ENCODE measurements around the gene NEB.
"Not testable (repeated sequence)": the region's sequence is repeated elsewhere in the genome, so short reads cannot be mapped to it uniquely, and the experiment has no call there.

Gene NEB

DNA sequence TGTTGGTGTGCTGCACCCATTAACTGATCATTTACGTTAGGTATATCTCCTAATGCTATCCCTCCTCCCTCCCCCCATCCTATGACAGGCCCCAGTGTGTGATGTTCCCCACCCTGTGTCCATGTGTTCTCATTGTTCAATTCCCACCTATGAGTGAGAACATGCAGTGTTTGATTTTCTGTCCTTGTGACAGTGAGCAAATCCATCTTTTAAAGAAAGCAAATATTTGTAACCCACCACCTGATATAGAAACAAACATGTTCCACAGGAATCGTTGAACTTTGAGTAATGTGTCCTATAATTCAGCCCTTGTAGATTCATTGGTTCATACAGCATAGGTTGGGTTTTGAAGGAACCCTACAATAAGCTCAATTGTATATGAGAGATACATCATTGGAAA, 92.4 kb downstream of the NEB start:
- not testable (repeated sequence) for DNase-seq

DNA sequence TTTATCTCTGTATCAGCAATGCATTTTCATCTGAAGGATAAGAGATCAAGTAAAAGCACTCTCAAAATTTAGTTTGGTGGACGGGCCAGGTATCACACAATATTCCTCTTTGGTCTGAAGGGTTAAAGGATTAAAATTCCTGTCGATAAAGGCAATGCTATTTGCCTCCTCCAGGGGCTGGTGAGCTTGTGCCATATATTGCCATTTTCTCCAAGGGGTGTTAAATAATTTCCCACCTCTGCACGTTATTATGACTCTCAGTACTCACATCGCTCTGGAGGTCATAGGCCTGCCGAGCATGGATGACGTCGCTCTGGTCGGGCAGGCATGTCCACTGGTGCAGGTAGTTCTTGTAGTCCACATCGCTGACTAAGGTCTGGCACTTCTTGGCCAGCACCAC, 94.2 kb downstream of the NEB start:
- DNase-seq: no peak

DNA sequence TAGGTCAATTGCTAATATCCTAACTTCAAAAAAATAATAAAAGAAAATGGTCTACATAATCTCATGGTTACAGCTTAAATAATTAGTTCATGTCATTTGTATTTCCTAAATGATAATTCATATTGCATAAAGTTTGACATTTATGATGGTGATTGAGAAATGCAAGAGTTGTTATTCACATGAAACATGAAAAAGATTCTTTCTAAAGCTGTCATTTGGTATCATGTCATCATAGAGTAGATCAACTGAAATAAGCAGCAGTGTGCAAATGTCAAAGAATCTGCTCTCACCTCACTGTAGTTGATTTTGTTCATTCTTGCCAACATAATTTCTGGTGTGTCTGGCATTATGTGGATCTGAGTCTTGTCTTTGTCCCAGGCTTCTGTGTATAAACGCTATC, 95.3 kb downstream of the NEB start:
- DNase-seq: no peak

DNA sequence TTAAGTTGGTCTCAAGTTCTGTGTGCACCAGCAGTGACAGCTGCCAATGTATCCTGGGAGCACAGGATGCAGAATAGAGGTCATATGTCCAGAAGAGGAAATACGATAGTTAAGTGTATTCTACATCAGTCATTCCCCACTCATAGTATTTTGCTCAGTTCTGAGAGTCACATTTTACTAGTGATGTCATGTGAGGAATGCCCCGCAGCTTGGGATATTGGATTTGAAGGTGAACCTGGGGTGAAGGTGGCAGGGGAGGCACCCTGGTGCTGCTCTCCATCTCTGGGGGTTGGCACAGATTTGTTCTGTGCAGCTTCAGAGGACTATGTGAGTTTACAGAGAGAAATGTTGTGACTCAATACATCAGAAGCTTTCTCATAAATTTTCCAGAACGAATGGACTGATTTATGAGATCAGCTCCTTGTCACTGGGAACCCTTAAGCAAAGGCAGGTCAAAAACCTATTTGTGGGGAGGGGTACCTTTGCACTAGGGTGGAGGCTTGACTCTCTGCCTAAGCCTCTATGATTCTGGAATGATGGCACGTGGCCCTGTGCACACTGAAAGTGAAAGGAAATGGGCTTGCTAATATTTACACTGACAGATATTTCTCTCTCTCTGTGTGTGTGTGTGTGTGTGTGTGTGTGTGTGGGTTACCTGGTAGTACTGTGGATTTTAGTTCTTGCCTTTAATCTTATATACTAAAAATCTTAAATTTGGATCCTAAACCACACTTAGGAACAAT, 95.9 kb downstream of the NEB start:
- DNase-seq: no peak

DNA sequence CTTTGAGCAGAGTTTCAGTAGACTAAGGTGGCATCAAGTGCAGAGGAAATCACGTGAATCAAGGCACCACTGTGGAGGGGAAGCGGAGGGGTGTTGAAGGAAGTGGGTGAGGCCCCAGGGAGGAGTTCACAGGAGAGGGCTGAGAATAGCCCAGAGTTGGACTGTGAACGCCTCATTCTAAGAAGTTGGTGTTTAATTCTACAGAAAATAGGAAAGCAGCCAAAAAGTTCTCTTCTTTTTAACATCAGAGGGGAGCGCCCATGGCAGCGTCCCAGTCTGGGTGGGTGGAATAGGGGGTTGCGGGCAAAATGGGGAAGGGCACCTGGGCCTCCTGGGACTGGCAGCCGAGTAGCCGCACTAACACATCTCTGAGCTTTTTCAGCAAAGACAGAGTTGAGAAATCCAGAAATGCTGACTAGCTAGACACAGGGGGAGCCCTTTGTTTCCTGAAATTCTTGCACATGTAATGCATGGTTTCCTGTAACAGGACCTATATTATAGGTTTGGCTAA, 97.0 kb downstream of the NEB start:
- DNase-seq: no peak

DNA sequence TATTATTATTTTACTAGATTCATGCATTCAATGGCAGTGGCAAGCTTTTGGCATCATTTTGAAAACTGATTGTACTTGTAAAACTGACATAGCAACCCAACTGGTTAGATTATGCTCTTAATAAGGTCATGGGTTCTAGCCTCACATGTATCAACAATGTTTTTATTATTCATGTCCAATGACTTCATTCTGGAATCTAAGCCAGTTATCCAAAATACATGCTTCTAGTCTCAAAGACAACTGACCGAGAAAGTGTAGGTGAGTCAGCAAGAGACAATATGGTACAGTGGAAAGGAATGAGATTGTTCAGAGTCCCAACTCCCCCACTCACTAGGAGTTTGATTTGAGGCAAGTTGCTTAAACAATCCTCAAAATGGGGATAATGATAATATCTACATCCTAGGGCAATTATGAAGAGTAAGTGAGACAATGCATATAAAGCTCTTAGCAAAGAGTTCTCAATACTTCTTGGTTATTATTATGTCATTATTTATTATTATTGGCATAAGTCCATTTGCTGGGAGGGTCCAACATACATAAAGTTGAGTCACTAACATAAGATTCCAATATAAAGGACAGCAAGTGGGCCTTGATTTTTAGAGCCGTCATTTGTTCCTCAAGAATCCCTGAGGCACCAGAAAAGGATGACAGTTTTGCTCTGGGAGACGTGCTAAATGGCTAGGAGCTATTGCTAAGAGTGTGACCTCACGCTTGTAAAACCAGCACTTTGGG, 99.4 kb downstream of the NEB start:
- no peak for DNase-seq

DNA sequence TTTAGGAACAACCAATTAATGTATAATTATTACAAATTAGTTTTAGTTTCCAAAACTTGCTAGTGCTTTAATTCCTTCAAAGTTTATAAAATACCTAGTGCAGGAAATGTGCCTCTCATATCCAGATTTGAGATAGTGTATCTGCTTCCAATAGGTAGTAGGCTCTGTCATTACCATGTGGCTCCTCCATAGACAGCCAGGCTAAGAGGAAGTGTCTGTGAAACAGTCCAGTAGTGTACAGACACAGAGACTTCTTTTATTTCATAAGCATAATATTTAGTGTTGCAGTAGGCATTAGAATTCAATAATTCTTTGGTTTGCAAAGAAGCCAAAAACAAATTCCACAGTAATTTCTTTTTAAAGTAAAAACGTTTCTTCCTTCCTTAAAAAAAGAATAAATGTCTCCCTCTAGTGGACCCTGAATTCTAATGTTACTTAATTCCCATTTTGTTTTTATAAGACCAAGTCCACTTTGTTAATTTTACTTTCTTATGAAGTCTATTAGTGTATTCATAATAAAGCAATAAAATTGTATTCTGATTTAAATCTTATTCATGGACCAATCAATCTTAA, 101.2 kb downstream of the NEB start:
- DNase-seq: peak; percentile 9

DNA sequence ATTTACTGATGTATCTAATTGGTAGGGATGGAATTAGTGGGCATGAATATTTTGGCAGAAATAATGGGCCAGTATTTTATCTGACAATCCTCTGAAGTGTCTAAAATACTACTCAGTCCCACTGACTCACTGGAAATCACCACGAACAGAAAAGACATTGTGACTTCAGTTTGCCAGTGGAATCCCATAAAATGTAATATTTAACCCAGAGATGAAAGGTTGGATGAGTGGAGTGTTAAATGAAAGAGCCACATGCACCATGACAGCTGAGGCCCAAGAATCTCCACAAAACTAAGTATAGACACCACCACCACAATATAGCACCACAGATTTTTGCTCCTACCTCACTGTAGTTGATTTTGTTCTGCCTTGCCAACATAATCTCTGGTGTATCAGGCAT, 103.9 kb downstream of the NEB start:
- DNase-seq: no peak

DNA sequence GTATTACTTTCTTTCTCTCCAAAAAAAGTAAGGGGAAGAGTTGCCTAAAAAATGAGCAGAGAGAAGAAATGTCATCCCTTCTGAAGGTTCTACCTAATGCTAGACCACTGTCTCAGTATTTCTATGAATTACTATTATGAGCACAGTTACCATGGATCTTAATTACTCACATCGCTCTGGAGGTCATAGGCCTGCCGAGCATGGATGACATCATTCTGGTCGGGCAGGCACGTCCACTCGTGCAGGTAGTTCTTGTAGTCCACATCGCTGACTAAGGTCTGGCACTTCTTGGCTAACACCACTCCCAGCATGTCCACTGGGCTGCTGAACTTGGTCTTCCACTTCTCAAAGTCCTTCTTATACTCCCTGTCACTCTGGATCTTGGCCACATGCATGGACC, 106.9 kb downstream of the NEB start:
- DNase-seq: no peak

DNA sequence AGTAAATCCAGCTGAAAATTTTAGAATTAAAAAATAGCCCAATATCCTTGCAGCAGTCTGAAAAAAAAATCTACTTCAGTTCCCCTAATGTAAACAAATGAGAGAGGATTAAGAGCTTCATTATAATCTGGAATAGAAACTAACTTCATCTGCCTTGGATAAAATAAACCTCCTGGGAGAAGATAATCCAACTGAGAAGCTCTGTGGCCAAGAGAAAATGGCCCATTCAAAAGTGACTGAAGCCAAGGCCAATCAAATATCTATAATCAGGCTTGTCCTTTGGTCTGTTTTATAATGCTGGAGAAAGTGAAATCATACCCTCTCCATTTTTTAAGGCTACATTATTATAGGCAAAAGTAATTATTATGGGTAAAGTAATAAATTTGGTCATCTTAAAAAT, 110.0 kb downstream of the NEB start:
- no peak for DNase-seq

DNA sequence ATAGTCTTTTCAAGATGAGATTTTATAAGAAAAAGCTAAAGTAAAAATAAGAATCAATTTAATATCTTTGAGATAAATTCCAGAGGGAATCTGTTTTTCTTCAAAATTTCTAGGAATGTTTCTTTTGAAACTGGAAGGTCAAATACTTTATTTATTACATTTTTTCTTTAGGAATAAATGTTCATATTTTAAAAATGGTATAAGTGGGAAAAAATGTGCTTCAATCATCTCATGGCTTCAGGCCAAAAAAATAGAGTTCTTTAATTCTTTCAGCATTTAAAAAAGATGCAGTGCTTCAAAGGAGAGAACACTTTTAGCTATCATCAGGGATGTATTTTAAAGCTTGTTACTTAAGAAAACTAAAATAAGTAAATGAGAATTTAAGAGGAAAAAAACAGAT, 110.6 kb downstream of the NEB start:
- peak; percentile 8 for DNase-seq

DNA sequence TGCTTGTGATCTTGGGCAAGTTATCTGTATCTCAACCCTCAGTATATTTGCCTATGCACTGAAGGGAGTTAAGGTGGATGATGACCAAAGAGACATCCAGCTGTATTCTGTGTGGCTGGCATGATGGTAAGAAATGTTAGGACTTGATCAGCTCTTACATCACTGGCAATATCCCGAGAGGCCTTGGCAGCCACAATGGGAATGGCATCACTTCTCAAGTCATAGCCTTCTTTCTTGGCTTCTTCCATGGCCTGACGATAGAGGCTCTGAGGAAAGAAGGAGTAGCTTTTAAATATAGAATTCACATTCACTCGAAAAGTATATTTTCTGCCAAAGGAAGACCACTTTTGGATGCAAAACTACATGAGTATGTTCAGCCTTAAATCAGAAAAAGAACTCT, 113.5 kb downstream of the NEB start:
- DNase-seq: no peak

DNA sequence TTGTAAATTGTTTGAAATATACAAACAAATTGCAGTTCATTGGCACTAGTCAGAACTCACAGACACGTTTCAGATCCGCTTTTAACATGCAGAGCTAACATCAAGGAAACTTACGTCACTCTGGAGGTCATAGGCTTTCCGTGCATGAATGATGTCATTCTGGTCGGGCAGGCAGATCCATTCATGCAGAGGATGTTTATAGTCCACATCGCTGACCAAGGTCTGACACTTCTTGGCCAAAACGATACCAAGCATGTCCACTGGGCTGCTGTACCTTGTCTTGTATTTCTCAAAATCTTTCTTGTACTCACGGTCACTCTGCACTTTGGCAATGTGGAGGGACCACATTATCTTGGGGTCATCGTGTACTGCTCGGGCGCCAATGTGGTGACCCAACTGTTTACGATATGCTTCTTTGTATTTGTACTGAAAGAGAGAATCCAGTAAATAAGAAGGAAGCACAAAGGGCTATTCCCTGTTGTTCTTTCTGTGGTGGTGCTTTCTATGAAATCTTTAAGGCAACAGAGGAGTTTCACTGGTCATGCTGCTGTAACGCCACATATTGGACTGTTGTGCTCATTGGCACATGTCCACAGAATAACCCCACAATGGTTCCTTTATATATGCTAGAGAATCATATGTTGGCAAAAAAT, 114.8 kb downstream of the NEB start:
- no peak for DNase-seq

DNA sequence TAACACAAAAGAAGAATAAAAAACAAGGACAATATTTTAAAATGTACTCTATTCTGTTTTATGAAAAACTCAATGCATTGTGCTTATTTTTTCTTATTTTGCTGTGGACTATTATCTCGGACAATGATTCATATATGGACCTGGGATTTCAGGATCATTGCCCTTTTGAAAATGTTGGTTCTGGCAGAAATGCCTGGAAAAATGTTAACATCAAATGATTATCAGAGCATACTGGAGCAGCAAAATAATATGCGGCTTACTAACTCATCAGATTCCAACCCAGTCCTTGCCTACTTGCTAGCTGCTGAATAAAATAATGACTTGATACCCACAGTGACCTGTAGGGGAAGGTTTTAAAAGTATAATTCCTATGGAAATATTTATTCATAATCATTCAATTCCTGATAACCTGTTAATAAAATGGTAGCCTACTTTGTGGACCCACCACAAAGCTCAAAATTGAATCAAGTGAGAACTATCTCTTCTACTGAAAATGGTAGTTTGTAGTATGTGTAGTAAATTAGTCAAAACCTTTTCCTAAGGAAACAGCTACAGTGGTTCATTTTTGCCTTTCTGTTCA, 117.4 kb downstream of the NEB start:
- DNase-seq: no peak

DNA sequence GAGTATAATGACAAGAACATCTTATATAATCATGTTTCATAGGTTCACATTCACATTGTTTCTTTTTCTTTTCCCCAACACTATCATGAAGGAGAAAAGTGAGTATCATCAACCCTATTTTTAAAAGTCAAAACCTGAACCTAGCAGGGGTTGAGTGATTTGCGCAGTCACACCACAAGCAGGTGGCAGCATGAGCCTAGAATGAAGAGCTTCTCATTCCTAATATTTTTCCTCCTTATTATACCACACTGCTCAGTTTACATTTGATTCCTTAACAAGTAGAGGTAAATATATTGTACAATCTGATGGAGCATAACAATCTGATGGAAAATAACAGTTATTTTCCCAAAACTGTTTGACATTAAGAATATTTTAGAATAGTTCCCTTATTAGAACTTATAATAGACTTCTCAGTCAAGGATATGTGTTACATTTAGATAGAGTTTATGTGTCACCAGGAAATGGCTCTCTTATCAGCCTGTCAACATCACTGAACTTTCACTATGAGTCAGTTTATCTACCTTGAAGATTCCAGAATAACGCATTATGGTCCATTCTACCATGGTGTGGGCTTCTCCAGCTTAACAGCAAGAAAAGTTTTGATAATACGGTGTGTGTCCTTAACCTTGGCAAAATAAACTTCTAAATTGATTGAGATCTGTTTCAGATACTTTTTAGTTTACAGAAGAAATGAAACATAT, 119.5 kb downstream of the NEB start:
- no peak for DNase-seq

DNA sequence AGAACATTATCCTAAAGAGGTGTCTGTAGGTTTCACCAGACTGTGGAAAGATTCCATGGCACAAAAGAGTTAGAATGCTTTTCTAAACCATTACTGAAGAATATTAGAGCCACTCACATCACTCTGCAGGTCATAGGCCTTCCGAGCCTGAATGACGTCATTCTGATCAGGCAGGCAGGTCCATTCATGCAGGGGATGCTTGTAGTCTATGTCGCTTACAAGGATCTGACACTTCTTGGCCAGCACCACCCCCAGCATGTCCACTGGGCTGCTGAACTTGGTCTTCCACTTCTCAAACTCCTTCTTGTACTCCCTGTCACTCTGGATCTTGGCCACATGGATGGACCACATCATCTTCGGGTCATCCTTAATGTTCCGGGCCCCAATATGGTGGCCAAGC, 120.1 kb downstream of the NEB start:
- DNase-seq: no peak

DNA sequence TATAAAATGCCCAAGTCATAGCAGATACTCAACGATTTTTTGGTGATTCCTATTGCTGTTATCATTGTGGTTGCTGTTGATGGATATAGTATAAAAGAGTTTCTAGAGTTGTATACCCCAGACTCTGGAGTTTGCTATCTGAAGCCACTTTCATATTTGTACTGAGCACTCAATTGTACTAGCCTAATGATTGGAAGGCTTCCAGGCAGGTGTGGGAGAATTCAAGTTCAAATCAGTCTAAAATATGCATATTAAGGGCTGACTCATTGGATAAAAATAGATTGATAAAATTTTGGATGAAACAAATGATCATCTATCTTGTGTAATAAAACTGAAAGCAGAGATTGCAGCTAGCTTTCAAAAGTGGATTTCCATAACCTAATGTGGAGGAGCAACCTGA, 122.9 kb downstream of the NEB start:
- DNase-seq: no peak

DNA sequence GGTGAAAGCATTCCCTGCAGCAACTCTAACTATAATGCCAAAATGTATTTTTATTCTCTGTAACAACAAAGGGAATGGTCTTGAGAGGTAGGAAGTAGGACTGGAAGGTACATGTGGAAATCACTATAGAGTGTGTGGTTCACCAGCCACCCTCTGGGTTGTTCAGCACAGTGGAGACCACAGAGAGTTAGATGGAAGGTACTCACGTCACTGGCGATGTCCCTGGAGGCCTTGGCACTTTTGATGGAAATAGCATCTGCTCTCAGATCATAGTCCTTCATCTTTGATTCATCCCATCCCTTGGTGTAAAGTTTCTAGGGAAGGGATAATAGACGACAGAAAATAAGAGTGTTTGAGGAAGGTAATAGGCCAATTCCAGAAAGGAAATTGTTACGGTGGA, 124.0 kb downstream of the NEB start:
- no peak for DNase-seq

DNA sequence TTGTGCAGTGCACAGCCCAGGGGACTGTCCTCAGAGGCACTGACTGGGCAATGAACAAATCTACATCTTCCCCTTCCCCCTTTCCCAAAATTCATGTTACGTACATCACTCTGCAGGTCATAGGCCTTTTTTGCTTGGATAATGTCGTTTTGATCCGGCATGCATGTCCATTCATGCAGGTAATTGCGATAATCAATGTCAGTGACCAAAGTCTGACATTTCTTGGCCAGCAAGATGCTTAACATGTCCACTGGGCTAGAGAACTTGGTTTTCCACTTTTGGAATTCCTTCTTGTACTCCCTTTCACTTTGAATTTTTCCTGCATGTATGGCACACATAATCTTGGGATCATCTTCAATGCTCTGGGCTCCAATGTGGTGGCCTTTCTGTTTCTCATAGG, 124.6 kb downstream of the NEB start:
- DNase-seq: no peak

DNA sequence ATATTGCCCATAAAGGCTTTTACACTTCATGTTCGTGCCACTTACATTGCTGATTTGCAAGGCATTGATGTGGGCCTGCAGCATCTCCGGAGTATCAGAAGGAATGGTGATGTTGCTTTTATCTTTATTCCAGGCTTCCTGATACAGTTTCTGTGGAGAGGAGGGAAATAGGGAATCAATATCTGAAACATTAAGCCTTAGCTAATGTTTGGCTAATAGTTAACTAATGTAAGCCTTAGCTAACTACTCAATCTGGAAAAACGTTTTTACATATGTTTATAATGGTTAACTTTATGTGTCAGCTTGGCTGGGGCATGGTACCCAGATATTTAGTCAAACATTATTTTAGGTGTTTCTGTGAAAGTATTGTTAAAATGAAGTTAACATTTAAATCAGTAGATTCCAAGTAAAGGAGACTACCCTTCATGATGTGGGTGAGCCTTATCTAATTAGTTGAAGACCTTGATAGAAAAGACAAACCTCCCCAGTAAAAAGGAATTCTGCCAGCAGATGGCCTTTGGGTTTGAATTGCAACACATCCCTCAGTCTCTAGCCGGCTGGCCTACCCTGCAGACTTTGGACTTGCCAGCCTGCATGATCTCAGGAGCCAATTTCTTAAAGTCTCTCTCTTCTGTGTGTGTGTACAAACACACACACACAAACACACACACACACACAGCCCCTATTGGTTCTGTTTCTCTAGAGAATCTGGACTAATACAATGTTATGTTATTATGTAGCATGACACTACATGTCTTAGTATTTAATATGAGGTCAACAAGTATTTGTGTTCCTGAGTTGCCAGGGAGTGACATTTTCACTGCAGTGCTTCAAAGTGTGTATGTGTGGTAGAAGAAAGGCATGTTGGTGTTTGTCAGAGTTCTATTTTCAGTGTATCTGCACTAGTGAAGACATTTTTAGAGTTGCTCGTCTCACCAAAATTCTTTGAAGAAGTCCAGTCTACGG, 126.5 kb downstream of the NEB start:
- DNase-seq: not testable (repeated sequence)

DNA sequence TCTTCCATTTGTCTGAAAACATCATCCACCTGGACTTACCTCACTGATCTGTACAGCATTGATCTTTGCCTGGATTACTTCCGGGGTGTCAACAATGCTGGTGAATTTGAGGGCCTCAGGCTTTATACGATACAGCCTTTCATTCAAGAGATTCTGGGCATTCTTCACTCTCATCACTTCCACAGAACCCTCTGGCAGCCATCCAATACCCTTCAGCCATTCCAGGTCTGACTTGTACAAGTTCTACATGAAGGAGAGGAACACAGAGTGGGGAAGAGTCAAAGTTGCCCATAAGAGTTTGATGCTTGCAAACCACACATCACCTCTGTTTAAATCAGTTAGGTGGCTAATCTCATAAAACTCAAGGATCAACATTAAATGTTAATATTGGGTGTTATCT, 130.7 kb downstream of the NEB start:
- DNase-seq: not testable (repeated sequence)
